ENCODE data around the gene GRIN2A. TPM values are rescaled to one million over a fixed set of nuclear protein-coding genes. Genes with fewer than 3 reads are reported as not detected.

Gene GRIN2A
- polyA plus RNA-seq, 2 of the 4 experiments (the other 2 are of a cell fraction): not detected

DNA sequence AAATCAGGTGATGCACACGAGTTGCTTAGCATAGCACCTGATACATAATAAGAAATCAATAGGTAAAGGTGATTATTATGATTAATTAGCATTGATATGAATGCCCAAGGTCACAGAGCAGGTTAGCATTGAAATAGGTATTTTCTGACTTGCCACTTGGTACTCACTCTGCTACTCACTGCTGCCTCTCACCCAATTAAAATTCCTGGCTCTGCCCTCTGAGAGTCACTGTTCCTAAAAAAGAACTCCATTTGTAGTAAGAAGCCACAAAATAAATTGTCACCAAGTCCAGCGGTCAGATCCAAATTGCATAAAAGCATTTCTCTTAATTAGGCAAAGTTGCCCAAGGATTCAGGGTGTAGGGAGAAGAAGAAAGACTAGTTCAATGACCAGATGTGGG lies 8.9 kb upstream of the GRIN2A start:
- ChIA-PET CTCF (no interaction called here), POLR2A (no interaction called here)
- H3K4me2 ChIP-seq: no peak overlapping the region
- DNase-seq (ENCODE audit: low read depth in 1 of 2, low spot score in 1 of 2) (no peak), FAIRE-seq (no peak), ATAC-seq (no peak)
- no peak overlapping the region for H3K4me3 ChIP-seq
- WGBS (ENCODE audit: missing lambda C conversion rate): 40% methylated on average over 2 of the region's 2 CpGs
- TF ChIP-seq RNF2 (IDR thresholded peaks at IDR 0.05; ENCODE audit: borderline replicate concordance, low read depth) (no peak), MYC (IDR thresholded peaks at IDR 0.05; ENCODE audit: borderline replicate concordance, low read length) (no peak), HOXA7 (CRISPR knock-in tag; IDR thresholded peaks at IDR 0.05) (no peak), KDM5A (IDR thresholded peaks at IDR 0.05) (no peak), TFCP2L1 (CRISPR knock-in tag; IDR thresholded peaks at IDR 0.05) (no peak), CHD2 (IDR thresholded peaks at IDR 0.05; ENCODE audit: low read length, partially characterized antibody) (no peak), POLR2A (IDR thresholded peaks at IDR 0.05; ENCODE audit: low read length) (no peak), ZNF302 (CRISPR knock-in tag; IDR thresholded peaks at IDR 0.05) (no peak), GATA3 (IDR thresholded peaks at IDR 0.05; ENCODE audit: borderline replicate concordance) (no peak), EHMT2 (IDR thresholded peaks at IDR 0.05; ENCODE audit: low read depth) (no peak), RAD21 (conservative IDR thresholded peaks at IDR 0.05 in 1 of 2, IDR thresholded peaks at IDR 0.05 in 1 of 2) (no peak), JUNB (IDR thresholded peaks at IDR 0.05) (no peak), EHF (CRISPR knock-in tag; IDR thresholded peaks at IDR 0.05) (no peak), TP53 (CRISPR knock-in tag; IDR thresholded peaks at IDR 0.05) (no peak), CBX2 (IDR thresholded peaks at IDR 0.05; ENCODE audit: borderline replicate concordance, low read depth) (no peak), ESRRA (IDR thresholded peaks at IDR 0.05; ENCODE audit: borderline replicate concordance, low read length) (no peak), HOXB5 (CRISPR knock-in tag; IDR thresholded peaks at IDR 0.05) (no peak)
- TF ChIP-seq, protein P1, sequence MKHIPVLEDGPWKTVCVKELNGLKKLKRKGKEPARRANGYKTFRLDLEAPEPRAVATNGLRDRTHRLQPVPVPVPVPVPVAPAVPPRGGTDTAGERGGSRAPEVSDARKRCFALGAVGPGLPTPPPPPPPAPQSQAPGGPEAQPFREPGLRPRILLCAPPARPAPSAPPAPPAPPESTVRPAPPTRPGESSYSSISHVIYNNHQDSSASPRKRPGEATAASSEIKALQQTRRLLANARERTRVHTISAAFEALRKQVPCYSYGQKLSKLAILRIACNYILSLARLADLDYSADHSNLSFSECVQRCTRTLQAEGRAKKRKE (CRISPR knock-in tag; IDR thresholded peaks at IDR 0.05; ENCODE audit: low read depth): no peak
- no peaks in the 10 kb centered on the region for H3K4me1 ChIP-seq
- H3K27ac ChIP-seq: no peak overlapping the region
- H3K9me3 ChIP-seq: no peaks in the 10 kb centered on the region

DNA sequence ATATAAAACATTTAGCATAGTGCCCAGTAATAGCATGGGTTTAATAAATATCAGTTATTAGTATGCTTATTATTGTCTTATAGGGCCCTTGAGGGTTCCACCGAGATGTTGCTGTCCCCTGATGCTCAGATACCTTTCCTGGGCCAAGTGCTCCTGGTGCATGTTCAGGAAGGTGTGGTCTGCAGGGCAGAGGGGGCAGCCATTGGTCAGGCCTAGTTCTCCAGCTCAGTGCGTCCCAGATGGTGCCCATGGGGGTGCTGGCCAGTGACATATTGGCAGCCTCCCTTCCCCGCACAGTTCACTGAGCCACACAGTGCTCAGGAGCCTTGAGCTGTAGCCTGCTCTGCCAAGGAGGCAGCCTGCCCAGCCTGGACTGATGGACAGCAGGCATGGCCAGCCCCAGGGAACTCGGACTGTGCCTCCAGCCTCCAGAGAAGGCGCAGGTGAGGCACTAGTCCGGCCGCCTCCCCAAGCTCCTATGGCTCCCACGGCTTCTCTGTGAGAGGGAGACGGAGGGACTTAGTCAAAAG lies 7.7 kb upstream of the GRIN2A start:
- DNase-seq (ENCODE audit: low read depth in 1 of 2, low spot score in 1 of 2) (no peak), FAIRE-seq (no peak), ATAC-seq (no peak)
- Histone ChIP-seq H3K4me3 (no peak overlapping the region), H3K27ac (no peak overlapping the region), H3K4me2 (no peak overlapping the region), H3K9me3 (no peaks in the 10 kb centered on the region), H3K4me1 (no peaks in the 10 kb centered on the region)
- no peak for TF ChIP-seq NPAS2 (CRISPR knock-in tag; IDR thresholded peaks at IDR 0.05; ENCODE audit: borderline replicate concordance)
- no peak for TF ChIP-seq ZSCAN20 (CRISPR knock-in tag; IDR thresholded peaks at IDR 0.05)
- TF ChIP-seq, protein P2, sequence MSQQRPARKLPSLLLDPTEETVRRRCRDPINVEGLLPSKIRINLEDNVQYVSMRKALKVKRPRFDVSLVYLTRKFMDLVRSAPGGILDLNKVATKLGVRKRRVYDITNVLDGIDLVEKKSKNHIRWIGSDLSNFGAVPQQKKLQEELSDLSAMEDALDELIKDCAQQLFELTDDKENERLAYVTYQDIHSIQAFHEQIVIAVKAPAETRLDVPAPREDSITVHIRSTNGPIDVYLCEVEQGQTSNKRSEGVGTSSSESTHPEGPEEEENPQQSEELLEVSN (IDR thresholded peaks at IDR 0.05; ENCODE audit: borderline replicate concordance, low read depth): no peak
- no peak for TF ChIP-seq NFE2L2 (conservative IDR thresholded peaks at IDR 0.05; ENCODE audit: low read length)
- no peak for TF ChIP-seq MAFK (IDR thresholded peaks at IDR 0.05; ENCODE audit: partially characterized antibody)
- TF ChIP-seq KDM5A (IDR thresholded peaks at IDR 0.05): no peak
- TF ChIP-seq MYC (IDR thresholded peaks at IDR 0.05; ENCODE audit: borderline replicate concordance, low read length): no peak
- TF ChIP-seq KDM1A (IDR thresholded peaks at IDR 0.05; ENCODE audit: low read depth): no peak
- no peak for TF ChIP-seq MAZ (IDR thresholded peaks at IDR 0.05; ENCODE audit: borderline replicate concordance, low read depth, low read length)
- ChIA-PET POLR2A (no interaction called here), CTCF (interaction anchor here (1.6 kb wide), 1 partner anchor 13 kb away, joined by 3 read pairs; no protein-coding TSS in a partner anchor)
- 37% methylated on average over 5 of the region's 9 CpGs for WGBS (ENCODE audit: missing lambda C conversion rate)

DNA sequence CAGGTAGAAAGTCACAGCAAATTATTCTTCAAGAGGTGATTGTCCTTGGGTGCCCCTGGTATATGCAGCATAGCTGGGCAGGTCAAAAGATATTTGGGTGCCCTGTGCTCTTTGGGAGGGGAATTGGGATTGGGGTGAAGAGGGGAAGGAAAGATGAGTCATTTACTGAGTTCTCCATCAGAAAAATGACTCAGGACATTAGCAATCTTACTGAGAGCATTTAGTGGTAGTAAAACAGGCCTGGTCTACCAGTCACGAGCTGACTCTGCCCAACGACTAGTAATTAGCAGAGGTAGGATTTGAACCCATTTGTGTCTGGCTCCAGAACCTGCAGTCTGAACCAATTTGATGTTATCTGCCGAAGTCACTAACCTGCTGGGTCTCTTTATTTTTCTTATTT lies 6.0 kb upstream of the GRIN2A start:
- Histone ChIP-seq H3K4me1 (no peaks in the 10 kb centered on the region), H3K4me2 (no peak overlapping the region), H3K9me3 (no peaks in the 10 kb centered on the region), H3K4me3 (no peak overlapping the region), H3K27ac (no peak overlapping the region)
- FAIRE-seq (no peak), ATAC-seq (no peak), DNase-seq (ENCODE audit: low read depth in 1 of 2, low spot score in 1 of 2) (no peak)
- CTCF ChIA-PET: interaction anchor here (0.6 kb wide), 2 partner anchors 460 to 1285 kb away, joined by 3 read pairs; no protein-coding TSS in a partner anchor
- POLR2A ChIA-PET: no interaction called here
- WGBS (ENCODE audit: missing lambda C conversion rate): 14% methylated on average over 3 of the region's 3 CpGs
- no peak for TF ChIP-seq RARB (CRISPR knock-in tag; IDR thresholded peaks at IDR 0.05)
- no peak for TF ChIP-seq ZC3H11A (IDR thresholded peaks at IDR 0.05)
- no peak for TF ChIP-seq JUN (IDR thresholded peaks at IDR 0.05)
- TF ChIP-seq JUNB (IDR thresholded peaks at IDR 0.05): no peak
- no peak for TF ChIP-seq ESRRA (IDR thresholded peaks at IDR 0.05; ENCODE audit: borderline replicate concordance, low read length)
- TF ChIP-seq CEBPB (IDR thresholded peaks at IDR 0.05): no peak
- TF ChIP-seq KDM5A (IDR thresholded peaks at IDR 0.05): no peak
- TF ChIP-seq SREBF2 (IDR thresholded peaks at IDR 0.05): no peak
- TF ChIP-seq ZFP36 (IDR thresholded peaks at IDR 0.05; ENCODE audit: borderline replicate concordance, partially characterized antibody): no peak
- no peak for TF ChIP-seq EHMT2 (IDR thresholded peaks at IDR 0.05; ENCODE audit: low read depth)
- no peak for TF ChIP-seq HEYL (CRISPR knock-in tag; IDR thresholded peaks at IDR 0.05)
- TF ChIP-seq PHF8 (IDR thresholded peaks at IDR 0.05; ENCODE audit: borderline replicate concordance, low read depth): no peak
